Progenitor cell of endocrine pancreas (in vitro differentiated cells): ENCODE results near the gene AADAT. TPM values are rescaled to one million over a fixed set of nuclear protein-coding genes. Genes with fewer than 3 reads are reported as not detected.
"Not testable (repeated sequence)": the region's sequence is repeated elsewhere in the genome, so short reads cannot be mapped to it uniquely, and the experiment has no call there.

ENCODE experiments used
- DNase-seq: peaks from one replicate; pipeline ENCODE4 v3.0.0; 2021; ENCODE audit warnings: low spot score; ENCODE audit not compliant: unreplicated experiment
- H3K27ac Mint-ChIP-seq: 2 replicates; pipeline ENCODE4 v1.8.0; 2021; ENCODE audit warnings: mild to moderate bottlenecking, moderate library complexity, mixed read lengths
- H3K27me3 Mint-ChIP-seq: 2 replicates; pipeline ENCODE4 v1.8.0; 2021; ENCODE audit warnings: mixed read lengths
- H3K36me3 Mint-ChIP-seq: 2 replicates; pipeline ENCODE4 v1.8.0; 2022; ENCODE audit warnings: mixed read lengths; ENCODE audit not compliant: insufficient read depth
- H3K4me1 Mint-ChIP-seq: 2 replicates; pipeline ENCODE4 v1.8.0; 2021; ENCODE audit warnings: low read depth, mixed read lengths
- H3K4me3 Mint-ChIP-seq: 2 replicates; pipeline ENCODE4 v1.8.0; 2021; ENCODE audit warnings: low read depth, mild to moderate bottlenecking, moderate library complexity, mixed read lengths
- H3K9me3 Mint-ChIP-seq: 2 replicates; pipeline ENCODE4 v1.8.0; 2021; ENCODE audit warnings: low read depth, mixed read lengths
- total RNA-seq: library from RNA; stranded (reverse); gene quantifications from 2 replicates; pipeline ENCODE4 v1.2.1, GENCODE V29; 2021
- TF ChIP-seq, protein P1 (sequence below): fragments of 200-600 bp; sonication (generic); IDR thresholded peaks from one replicate; pipeline ENCODE4 v1.5.0; 2021; ENCODE audit warnings: antibody characterized with exemption, mild to moderate bottlenecking; ENCODE audit not compliant: unreplicated experiment

The AADAT gene
- total RNA-seq, 1 donor from 2014 or later = 34.1 TPM

DNA sequence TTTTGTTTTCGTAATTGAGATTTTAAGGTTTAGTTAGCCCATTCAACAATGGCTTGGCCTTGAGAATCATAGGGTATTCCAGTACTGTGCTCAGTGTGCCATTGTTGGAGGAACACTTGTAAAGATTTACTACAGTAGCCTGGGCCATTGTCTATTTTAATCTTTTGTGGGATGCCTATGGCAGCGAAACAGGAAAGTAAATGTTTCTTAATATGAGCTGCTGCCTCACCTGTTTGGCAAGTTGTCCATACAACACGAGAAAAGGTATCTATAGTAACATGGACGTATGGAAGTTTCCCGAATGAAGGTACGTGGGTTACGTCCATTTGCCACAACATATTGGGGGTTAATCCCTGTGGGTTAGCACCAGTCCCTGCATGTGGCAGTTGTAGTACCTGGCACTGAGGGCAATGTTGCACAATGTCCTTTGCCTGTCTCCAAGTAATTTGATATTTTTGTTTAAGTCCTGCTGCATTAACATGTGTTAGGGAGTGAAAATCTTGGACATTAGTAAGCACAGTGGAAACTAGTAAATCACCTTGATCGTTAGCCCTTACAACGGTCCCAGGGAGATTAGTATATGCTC, 38.6 kb upstream of the AADAT start:
- DNase-seq = no peak
- TF ChIP-seq, protein P1, sequence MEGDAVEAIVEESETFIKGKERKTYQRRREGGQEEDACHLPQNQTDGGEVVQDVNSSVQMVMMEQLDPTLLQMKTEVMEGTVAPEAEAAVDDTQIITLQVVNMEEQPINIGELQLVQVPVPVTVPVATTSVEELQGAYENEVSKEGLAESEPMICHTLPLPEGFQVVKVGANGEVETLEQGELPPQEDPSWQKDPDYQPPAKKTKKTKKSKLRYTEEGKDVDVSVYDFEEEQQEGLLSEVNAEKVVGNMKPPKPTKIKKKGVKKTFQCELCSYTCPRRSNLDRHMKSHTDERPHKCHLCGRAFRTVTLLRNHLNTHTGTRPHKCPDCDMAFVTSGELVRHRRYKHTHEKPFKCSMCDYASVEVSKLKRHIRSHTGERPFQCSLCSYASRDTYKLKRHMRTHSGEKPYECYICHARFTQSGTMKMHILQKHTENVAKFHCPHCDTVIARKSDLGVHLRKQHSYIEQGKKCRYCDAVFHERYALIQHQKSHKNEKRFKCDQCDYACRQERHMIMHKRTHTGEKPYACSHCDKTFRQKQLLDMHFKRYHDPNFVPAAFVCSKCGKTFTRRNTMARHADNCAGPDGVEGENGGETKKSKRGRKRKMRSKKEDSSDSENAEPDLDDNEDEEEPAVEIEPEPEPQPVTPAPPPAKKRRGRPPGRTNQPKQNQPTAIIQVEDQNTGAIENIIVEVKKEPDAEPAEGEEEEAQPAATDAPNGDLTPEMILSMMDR = no peak
- no peak overlapping the region for H3K27ac Mint-ChIP-seq
- H3K4me3 Mint-ChIP-seq = no peak overlapping the region
- peaks cover 4% of the 10 kb centered on the region for H3K36me3 Mint-ChIP-seq
- H3K27me3 Mint-ChIP-seq = no peaks in the 10 kb centered on the region
- H3K9me3 Mint-ChIP-seq = peaks cover 16% of the 10 kb centered on the region
- H3K4me1 Mint-ChIP-seq = no peaks in the 10 kb centered on the region

DNA sequence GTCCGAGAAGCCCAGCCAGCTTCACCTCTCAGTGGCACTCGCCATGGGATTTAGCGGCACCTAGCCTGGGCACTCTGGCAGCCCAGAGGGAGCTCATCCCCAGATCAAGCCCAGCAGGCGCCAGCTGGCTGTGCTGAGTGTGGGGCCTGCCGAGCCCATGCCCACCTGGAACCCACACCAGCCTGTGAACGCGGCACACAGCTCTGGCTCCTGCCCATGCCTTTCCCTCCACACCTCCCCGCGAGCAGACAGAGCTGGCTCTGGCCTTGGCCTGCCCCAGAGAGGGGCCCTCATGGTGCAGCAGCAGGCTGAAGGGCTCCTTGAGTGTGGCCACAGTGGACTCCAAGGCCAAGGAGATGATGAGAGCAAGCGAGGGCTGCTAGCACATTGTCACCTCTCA, 38.0 kb upstream of the AADAT start:
- peaks cover 12% of the 10 kb centered on the region for H3K9me3 Mint-ChIP-seq
- H3K36me3 Mint-ChIP-seq = peaks cover 2% of the 10 kb centered on the region
- TF ChIP-seq, protein P1 = no peak
- no peaks in the 10 kb centered on the region for H3K4me1 Mint-ChIP-seq
- DNase-seq = no peak
- H3K27ac Mint-ChIP-seq = no peak overlapping the region
- H3K27me3 Mint-ChIP-seq = no peaks in the 10 kb centered on the region
- no peak overlapping the region for H3K4me3 Mint-ChIP-seq

GRCh38 chr4:170124406-170124805, 34.6 kb upstream of the AADAT start:
- no peak for DNase-seq
- H3K9me3 Mint-ChIP-seq = peaks cover 6% of the 10 kb centered on the region
- no peaks in the 10 kb centered on the region for H3K4me1 Mint-ChIP-seq

DNA sequence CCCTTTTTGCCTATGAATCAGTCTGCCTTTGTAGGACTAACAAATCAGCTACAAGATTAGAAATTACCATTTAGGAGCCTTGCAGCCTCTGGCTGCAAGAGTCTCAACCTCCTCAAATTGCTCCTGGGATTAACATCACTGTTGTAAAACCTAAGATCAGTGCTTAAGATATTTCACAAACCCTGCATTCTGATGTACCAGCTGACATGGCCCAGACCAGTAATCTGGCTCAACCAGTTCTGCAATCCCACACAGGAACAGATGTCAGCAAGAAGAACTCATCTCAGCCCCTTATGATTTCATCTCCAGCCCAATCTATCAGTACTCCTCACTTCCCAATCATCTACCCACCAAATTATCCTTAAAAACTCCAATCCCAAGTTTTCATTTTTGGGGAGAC, 32.5 kb upstream of the AADAT start:
- H3K4me1 Mint-ChIP-seq = no peaks in the 10 kb centered on the region
- peaks cover 12% of the 10 kb centered on the region for H3K9me3 Mint-ChIP-seq
- DNase-seq = no peak

More at GRCh38 chr4:170124406-170124805, 34.6 kb upstream of the AADAT start:
- H3K4me3 Mint-ChIP-seq = no peak overlapping the region
- no peaks in the 10 kb centered on the region for H3K27me3 Mint-ChIP-seq
- TF ChIP-seq, protein P1 = no peak
- H3K27ac Mint-ChIP-seq = no peak overlapping the region
- H3K36me3 Mint-ChIP-seq = no peaks in the 10 kb centered on the region

GRCh38 chr4:170114636-170115035, 24.9 kb upstream of the AADAT start:
- TF ChIP-seq, protein P1 = no peak
- peaks cover 13% of the 10 kb centered on the region for H3K4me1 Mint-ChIP-seq
- H3K27ac Mint-ChIP-seq = no peak overlapping the region
- no peak for DNase-seq
- H3K4me3 Mint-ChIP-seq = no peak overlapping the region
- H3K27me3 Mint-ChIP-seq = peaks cover 3% of the 10 kb centered on the region
- H3K9me3 Mint-ChIP-seq = peaks cover 14% of the 10 kb centered on the region
- H3K36me3 Mint-ChIP-seq = no peaks in the 10 kb centered on the region

More for the DNA sequence above, 32.5 kb upstream of the AADAT start:
- Mint-ChIP-seq H3K27ac (no peak overlapping the region), H3K27me3 (no peaks in the 10 kb centered on the region), H3K4me3 (no peak overlapping the region), H3K36me3 (no peaks in the 10 kb centered on the region)
- TF ChIP-seq, protein P1 = no peak

- not testable (repeated sequence) for DNase-seq, H3K4me3 Mint-ChIP-seq
- H3K9me3 Mint-ChIP-seq = peaks cover 14% of the 10 kb centered on the region
Observed at GRCh38 chr4:170114183-170114582, 24.4 kb upstream of the AADAT start.

More at GRCh38 chr4:170114183-170114582, 24.4 kb upstream of the AADAT start:
- H3K27me3 Mint-ChIP-seq, H3K36me3 Mint-ChIP-seq, H3K27ac Mint-ChIP-seq: not testable (repeated sequence)
- peaks cover 16% of the 10 kb centered on the region for H3K4me1 Mint-ChIP-seq
